ENCODE measurements around the gene NPAS2.

- TF ChIP-seq CTCF (conservative IDR thresholded peaks at IDR 0.05 in 1 of 2, IDR thresholded peaks at IDR 0.05 in 1 of 2; ENCODE audit: low read depth in 1 of 2, low read length in 2 of 2) (no peak), EZH2 (IDR thresholded peaks at IDR 0.05; ENCODE audit: low read length, missing control alignments) (no peak)
These were observed 207.1 kb downstream of the NPAS2 start for GRCh38 chr2:101026923-101027469.
